HepG2 (cell line): Measurements from ENCODE around the gene ACAP1. TPM values are rescaled to one million over a fixed set of nuclear protein-coding genes. Genes with fewer than 3 reads are reported as not detected.

Source experiments
- AGO1 ChIP-seq: fragments of 200-400 bp; formaldehyde crosslinking; IDR thresholded peaks from 2 replicates; pipeline ENCODE4 v1.6.1; 2017; ENCODE audit warnings: mild to moderate bottlenecking, low read depth, low read length, moderate library complexity; ENCODE audit not compliant: poor library complexity, severe bottlenecking
- ATF7-NPFF ChIP-seq: sonication (generic); formaldehyde crosslinking; IDR thresholded peaks from 2 replicates; pipeline ENCODE4 v1.8.1; 2023; ENCODE audit warnings: mild to moderate bottlenecking, low read depth, missing genetic modification reagents, moderate library complexity
- HDAC6 ChIP-seq: fragments of 200-600 bp; sonication (generic); IDR thresholded peaks from 2 replicates; pipeline ENCODE4 v1.7.0; 2017; ENCODE audit warnings: mild to moderate bottlenecking, antibody characterized with exemption, low read length, low read depth
- KLF11 ChIP-seq: IDR thresholded peaks from 2 replicates; pipeline ENCODE4 v1.6.1; 2016; ENCODE audit warnings: missing compliant biosample characterization
- NCOA1 ChIP-seq: sonication (generic); formaldehyde crosslinking; IDR thresholded peaks from 2 replicates; pipeline ENCODE4 v1.9.0; 2021; ENCODE audit warnings: missing genetic modification reagents
- NCOA2 ChIP-seq: sonication (generic); formaldehyde crosslinking; IDR thresholded peaks from 2 replicates; pipeline ENCODE4 v1.8.0; 2022; ENCODE audit warnings: inconsistent platforms
- PCBP2 ChIP-seq: fragments of 200-400 bp; formaldehyde crosslinking; optimal IDR thresholded peaks from 2 replicates; pipeline ENCODE3; 2018; ENCODE audit warnings: low read length, low read depth; ENCODE audit not compliant: poor library complexity, severe bottlenecking
- SMARCC2 ChIP-seq: fragments of 450-650 bp; IDR thresholded peaks from 2 replicates; pipeline ENCODE4 v1.6.1; 2017; ENCODE audit warnings: antibody characterized with exemption, mild to moderate bottlenecking
- SRSF1 ChIP-seq: fragments of 200-400 bp; formaldehyde crosslinking; optimal IDR thresholded peaks from 2 replicates; pipeline ENCODE3; 2017; ENCODE audit warnings: mild to moderate bottlenecking, low read depth, low read length, moderate library complexity
- SUZ12 ChIP-seq: fragments of 150-350 bp; IDR thresholded peaks from 2 replicates; pipeline ENCODE4 v1.6.1; 2014; ENCODE audit warnings: low read depth, low read length
- ZC3H4 ChIP-seq: sonication (generic); formaldehyde crosslinking; IDR thresholded peaks from 2 replicates; pipeline ENCODE4 v1.4.0; 2020; ENCODE audit warnings: missing genetic modification reagents, borderline replicate concordance
- ZNF180 ChIP-seq: sonication (generic); formaldehyde crosslinking; IDR thresholded peaks from 2 replicates; pipeline ENCODE4 v1.4.0; 2020; ENCODE audit warnings: low read depth, missing genetic modification reagents, borderline replicate concordance
- ZNF232 ChIP-seq: sonication (generic); formaldehyde crosslinking; IDR thresholded peaks from 2 replicates; pipeline ENCODE4 v1.4.0; 2020; ENCODE audit warnings: missing genetic modification reagents, borderline replicate concordance
- ZNF562 ChIP-seq: sonication (generic); formaldehyde crosslinking; IDR thresholded peaks from 2 replicates; pipeline ENCODE4 v1.8.0; 2022; ENCODE audit warnings: missing genetic modification reagents, borderline replicate concordance
- ZNF572 ChIP-seq: sonication (generic); formaldehyde crosslinking; IDR thresholded peaks from 2 replicates; pipeline ENCODE4 v1.5.1; 2020; ENCODE audit warnings: mild to moderate bottlenecking, missing genetic modification reagents
- ZNF660 ChIP-seq: sonication (generic); formaldehyde crosslinking; IDR thresholded peaks from 2 replicates; pipeline ENCODE4 v1.5.1; 2020; ENCODE audit warnings: mild to moderate bottlenecking, low read depth, missing genetic modification reagents, borderline replicate concordance
- ZNF7 ChIP-seq: IDR thresholded peaks from 2 replicates; pipeline ENCODE4 v1.6.1; 2016; ENCODE audit warnings: missing biosample characterization, missing genetic modification reagents
- ZNF776 ChIP-seq: sonication (generic); formaldehyde crosslinking; IDR thresholded peaks from 2 replicates; pipeline ENCODE4 v1.4.0; 2020; ENCODE audit warnings: mild to moderate bottlenecking, missing genetic modification reagents
- ZNF83 ChIP-seq: sonication (generic); formaldehyde crosslinking; IDR thresholded peaks from 2 replicates; pipeline ENCODE4 v1.4.0; 2020; ENCODE audit warnings: missing genetic modification reagents, mild to moderate bottlenecking, borderline replicate concordance
- polyA plus RNA-seq, 8 experiments: library from polyadenylated mRNA; depleted of rRNA in 3 of 8; stranded (reverse) in 7 of 8; unstranded in 1 of 8; fragments of >200 nt; fragmentation: Illumina TruSeq in 4 of 8; extraction: Trizol in 4 of 8; gene quantifications; 2 replicates each; pipeline versions ENCODE4 v1.2.1 to v1.2.3, GENCODE V29; 2011 to 2016; ENCODE audit warnings: low read depth in 4 of 8, missing spikeins in 1 of 8, mixed read lengths in 1 of 8; ENCODE audit not compliant: insufficient read depth in 1 of 8
- total RNA-seq, 5 experiments: library from RNA; depleted of rRNA; stranded (reverse); fragments of >200 nt; fragmentation: Illumina TruSeq; extraction: Trizol; gene quantifications; 2 replicates each; pipeline ENCODE4 v1.2.3, GENCODE V29; 2016; ENCODE audit warnings: low read depth in 1 of 5
- TF ChIP-seq, protein P1 (sequence below): sonication (generic); formaldehyde crosslinking; IDR thresholded peaks from 2 replicates; pipeline ENCODE4 v1.4.0; 2020; ENCODE audit warnings: missing genetic modification reagents
- TF ChIP-seq, protein P2 (sequence below): sonication (generic); formaldehyde crosslinking; IDR thresholded peaks from 2 replicates; pipeline ENCODE4 v1.4.0; 2020; ENCODE audit warnings: mild to moderate bottlenecking, missing genetic modification reagents
- TF ChIP-seq, protein P3 (sequence below): sonication (generic); formaldehyde crosslinking; IDR thresholded peaks from 2 replicates; pipeline ENCODE4 v1.8.0; 2022; ENCODE audit warnings: missing genetic modification reagents, mild to moderate bottlenecking, borderline replicate concordance
- TF ChIP-seq, protein P4 (sequence below): sonication (generic); formaldehyde crosslinking; conservative IDR thresholded peaks from 2 replicates; pipeline ENCODE4 v1.8.0; 2022; ENCODE audit warnings: low read depth, missing genetic modification reagents

Gene ACAP1
- total and polyA plus RNA-seq, 2 of the 13 experiments (the other 11 are each of a cell fraction or from before 2014, with no cell fraction given) = 1.3 to 2.5 TPM

DNA sequence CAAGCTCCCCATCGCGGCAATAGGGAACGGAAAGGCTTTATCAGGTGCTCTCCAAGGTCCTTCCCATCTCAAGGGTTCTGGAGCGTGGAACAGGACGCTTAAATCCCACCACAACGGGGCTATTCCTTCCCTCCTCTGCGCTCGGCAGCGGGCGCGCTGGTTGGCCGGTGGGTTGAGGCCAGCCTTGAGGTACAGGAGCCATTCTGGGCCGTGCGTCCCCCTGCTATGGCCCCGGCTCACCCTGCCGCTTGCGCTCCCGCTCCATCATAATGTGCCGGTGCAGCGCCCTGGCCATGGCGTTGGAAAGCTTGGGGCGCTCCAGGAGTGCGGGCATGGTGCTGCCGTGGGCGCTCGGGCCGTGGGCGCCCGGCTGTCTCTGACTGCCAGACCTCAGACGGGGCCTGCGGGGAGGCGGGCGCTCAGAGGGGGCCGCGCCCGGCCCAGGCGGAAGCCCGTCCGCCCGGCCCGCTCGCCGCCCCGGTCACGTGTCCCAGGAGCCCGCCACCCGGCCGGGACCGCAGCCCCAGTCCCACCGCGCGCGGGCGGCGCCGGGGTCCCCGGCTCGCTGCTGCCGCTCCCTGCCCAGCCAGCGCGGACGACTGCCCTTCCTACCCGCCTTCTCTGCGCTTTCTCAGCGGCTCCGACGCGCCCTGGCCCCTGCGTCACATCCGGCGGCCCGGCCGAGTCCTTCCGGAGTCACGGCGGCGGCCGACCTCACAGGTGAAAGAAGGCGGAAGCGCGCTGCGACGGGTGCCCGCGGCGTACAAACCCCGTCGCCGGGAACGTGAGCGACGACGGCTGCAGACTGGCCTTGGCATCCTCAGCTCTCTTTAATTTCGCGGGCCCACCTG is 21.4 kb upstream of the ACAP1 start, which contains the start of gene GPS2 (continued):
- no peak for TF ChIP-seq ZNF776 (CRISPR knock-in tag)
- TF ChIP-seq ZNF180 (CRISPR knock-in tag) = no peak
- no peak for TF ChIP-seq ZNF83
- TF ChIP-seq NCOA1 (CRISPR knock-in tag) = no peak
- TF ChIP-seq SRSF1 = peak; percentile 50
- TF ChIP-seq HDAC6 = no peak
- no peak for TF ChIP-seq SMARCC2
- TF ChIP-seq NCOA2 (CRISPR knock-in tag) = peak; percentile 53; the same call in 1 of the 2 replicates
- TF ChIP-seq ZNF232 = peak; percentile 21; the same call in 1 of the 2 replicates
- peak; percentile 34; the same call in 1 of the 2 replicates for TF ChIP-seq ATF7-NPFF (CRISPR knock-in tag)
- no peak for TF ChIP-seq ZNF572 (CRISPR knock-in tag)
- no peak for TF ChIP-seq ZC3H4 (CRISPR knock-in tag)
- no peak for TF ChIP-seq ZNF7 (CRISPR knock-in tag)
- TF ChIP-seq ZNF562 = no peak
- TF ChIP-seq, protein P1, sequence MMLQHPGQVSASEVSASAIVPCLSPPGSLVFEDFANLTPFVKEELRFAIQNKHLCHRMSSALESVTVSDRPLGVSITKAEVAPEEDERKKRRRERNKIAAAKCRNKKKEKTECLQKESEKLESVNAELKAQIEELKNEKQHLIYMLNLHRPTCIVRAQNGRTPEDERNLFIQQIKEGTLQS (CRISPR knock-in tag) = peak; percentile 27; the same call in 1 of the 2 replicates
- TF ChIP-seq, protein P2, sequence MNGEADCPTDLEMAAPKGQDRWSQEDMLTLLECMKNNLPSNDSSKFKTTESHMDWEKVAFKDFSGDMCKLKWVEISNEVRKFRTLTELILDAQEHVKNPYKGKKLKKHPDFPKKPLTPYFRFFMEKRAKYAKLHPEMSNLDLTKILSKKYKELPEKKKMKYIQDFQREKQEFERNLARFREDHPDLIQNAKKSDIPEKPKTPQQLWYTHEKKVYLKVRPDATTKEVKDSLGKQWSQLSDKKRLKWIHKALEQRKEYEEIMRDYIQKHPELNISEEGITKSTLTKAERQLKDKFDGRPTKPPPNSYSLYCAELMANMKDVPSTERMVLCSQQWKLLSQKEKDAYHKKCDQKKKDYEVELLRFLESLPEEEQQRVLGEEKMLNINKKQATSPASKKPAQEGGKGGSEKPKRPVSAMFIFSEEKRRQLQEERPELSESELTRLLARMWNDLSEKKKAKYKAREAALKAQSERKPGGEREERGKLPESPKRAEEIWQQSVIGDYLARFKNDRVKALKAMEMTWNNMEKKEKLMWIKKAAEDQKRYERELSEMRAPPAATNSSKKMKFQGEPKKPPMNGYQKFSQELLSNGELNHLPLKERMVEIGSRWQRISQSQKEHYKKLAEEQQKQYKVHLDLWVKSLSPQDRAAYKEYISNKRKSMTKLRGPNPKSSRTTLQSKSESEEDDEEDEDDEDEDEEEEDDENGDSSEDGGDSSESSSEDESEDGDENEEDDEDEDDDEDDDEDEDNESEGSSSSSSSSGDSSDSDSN (CRISPR knock-in tag) = peak; percentile 62
- TF ChIP-seq KLF11 = no peak
- no peak for TF ChIP-seq PCBP2
- TF ChIP-seq, protein P3, sequence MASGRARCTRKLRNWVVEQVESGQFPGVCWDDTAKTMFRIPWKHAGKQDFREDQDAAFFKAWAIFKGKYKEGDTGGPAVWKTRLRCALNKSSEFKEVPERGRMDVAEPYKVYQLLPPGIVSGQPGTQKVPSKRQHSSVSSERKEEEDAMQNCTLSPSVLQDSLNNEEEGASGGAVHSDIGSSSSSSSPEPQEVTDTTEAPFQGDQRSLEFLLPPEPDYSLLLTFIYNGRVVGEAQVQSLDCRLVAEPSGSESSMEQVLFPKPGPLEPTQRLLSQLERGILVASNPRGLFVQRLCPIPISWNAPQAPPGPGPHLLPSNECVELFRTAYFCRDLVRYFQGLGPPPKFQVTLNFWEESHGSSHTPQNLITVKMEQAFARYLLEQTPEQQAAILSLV = peak; percentile 72; the same call in 1 of the 2 replicates
- TF ChIP-seq ZNF660 (CRISPR knock-in tag) = no peak
- TF ChIP-seq SUZ12 = no peak
- TF ChIP-seq AGO1 = peak; percentile 81
- TF ChIP-seq, protein P4, sequence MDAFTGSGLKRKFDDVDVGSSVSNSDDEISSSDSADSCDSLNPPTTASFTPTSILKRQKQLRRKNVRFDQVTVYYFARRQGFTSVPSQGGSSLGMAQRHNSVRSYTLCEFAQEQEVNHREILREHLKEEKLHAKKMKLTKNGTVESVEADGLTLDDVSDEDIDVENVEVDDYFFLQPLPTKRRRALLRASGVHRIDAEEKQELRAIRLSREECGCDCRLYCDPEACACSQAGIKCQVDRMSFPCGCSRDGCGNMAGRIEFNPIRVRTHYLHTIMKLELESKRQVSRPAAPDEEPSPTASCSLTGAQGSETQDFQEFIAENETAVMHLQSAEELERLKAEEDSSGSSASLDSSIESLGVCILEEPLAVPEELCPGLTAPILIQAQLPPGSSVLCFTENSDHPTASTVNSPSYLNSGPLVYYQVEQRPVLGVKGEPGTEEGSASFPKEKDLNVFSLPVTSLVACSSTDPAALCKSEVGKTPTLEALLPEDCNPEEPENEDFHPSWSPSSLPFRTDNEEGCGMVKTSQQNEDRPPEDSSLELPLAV (CRISPR knock-in tag) = no peak
